Uterus (tissue), 2 donors: ENCODE measurements around the gene PLA2G4E.

Experiments
- CTCF ChIP-seq, 4 experiments: fragments of 200-600 bp in 2 of 4; fragments of 450-650 bp in 2 of 4; sonication (generic) in 2 of 4; IDR thresholded peaks; one replicate each; pipeline ENCODE4 v1.5.1; 2016 to 2019; ENCODE audit warnings: antibody characterized with exemption in 4 of 4, mild to moderate bottlenecking in 2 of 4, moderate library complexity in 1 of 4
- POLR2A ChIP-seq, 2 donors: fragments of 450-650 bp; IDR thresholded peaks; one replicate each; pipeline ENCODE4 v1.6.1; 2016; ENCODE audit warnings: antibody characterized with exemption in 2 of 2, mild to moderate bottlenecking in 1 of 2, moderate library complexity in 1 of 2

GRCh38 chr15:42053010-42053409 lies 32.2 kb upstream of the PLA2G4E start:
- TF ChIP-seq CTCF (IDR thresholded peaks at IDR 0.05) (no peak), POLR2A (IDR thresholded peaks at IDR 0.05) (no peak)
